Hematopoietic multipotent progenitor cell treated with erythropoietin and hydrocortisone succinate and interleukin-3 and kit ligand, for 4 days (in vitro differentiated cells): ENCODE data around the gene ZFHX3.

Source experiments
- DNase-seq: peaks from one replicate; pipeline ENCODE4 v3.0.0-alpha.2; 2015

ZFHX3 gene

DNA sequence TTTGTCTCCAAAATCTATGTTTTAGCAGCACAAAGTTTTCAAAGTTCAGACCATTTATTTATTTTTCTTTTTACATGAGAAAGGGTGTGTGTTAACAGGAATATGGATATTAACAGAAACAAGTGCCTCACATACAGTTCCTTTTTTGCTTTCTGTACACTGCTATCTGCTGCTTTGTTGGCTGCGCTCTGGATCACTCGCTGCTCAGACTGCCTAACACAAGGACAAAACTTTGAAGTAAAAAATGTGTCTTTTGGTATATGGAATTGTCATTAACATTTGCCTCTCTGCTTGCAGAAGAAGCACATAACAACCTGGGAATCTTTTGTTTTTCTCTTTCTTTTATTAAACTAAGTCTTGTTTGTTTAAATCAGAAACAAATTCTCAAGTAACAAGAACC lies 262.8 kb downstream of the ZFHX3 start:
- no peak for DNase-seq

DNA sequence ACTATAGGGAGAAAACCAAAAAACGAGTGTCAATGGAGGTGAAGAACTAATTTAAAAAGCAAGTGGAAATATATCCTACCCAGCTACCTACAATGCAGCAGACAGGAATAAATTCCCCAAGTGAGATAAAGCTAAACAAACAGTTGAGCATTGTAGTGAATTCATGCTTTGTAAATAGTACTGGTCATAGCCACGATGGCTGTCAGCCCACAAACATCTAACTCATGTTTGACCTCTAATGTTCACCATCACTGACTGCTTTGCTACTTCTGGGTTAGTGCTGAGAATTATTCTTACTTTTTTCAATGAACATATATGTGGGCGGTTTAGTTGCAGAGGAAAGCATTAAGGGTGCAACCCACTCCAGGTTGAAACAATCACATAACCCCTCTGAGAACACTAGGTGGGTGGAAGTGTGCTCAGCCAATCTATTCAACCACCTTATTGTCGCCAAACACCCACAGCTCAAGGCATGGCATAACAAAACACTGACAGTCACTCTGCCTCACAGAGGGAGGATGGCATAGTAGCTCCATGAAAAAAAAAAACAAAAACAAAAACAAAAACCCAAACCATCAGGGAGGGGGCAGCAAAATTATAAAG lies 264.1 kb downstream of the ZFHX3 start:
- no peak for DNase-seq

DNA sequence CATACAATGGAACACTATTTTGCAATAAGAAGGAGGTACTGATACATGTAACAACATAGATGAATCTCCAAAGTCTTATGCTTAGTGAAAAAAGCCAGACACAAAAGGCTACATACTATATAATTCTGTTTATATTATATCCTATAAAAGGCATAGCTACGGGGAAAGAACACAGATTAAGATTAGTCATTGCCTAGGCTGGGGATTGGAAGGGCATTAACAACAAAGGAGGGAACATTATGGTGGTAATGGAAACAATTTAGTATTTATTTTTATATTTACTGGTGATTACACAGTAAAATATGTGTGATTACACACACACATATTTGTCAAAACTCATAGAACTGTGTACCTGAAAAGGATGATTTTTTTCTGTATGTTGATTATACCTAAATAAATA lies 278.1 kb downstream of the ZFHX3 start:
- no peak for DNase-seq

DNA sequence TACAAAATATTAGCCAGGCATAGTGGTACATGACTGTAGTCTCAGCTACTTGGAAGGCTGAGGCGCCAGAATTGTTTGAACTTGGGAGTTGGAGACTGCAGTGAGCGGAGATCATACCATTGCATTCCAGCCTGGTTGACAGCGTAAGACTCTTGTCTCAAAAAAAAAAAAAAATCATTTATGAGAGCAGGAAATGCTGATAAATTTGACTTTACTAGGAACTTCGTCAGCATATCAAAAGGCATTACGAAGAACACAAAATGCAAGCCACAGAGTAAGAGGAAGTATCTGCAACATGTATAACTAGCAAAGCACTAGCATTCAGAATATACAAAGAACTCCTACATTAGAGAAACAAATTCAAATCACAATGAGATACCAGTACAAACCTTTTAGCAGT lies 279.3 kb downstream of the ZFHX3 start:
- DNase-seq = peak; percentile 59

DNA sequence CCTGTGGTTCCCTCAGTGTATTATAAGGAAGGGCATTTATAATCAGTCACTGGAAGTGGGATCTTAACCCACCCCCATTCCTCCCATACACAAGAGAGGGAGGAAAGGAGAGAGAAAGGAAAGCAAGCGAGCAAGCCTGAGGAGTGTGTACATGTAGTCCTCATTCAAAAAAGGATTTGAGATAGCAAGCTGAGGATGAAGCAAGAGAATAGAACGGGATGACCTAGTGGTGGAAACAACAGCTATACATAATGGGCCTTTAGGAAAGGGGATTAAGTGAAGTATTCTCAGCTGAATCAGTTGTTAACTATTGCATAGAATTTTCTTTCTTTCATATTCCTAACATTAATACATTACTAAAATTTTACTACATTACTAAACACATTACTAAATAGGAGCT lies 281.4 kb downstream of the ZFHX3 start:
- DNase-seq = no peak

DNA sequence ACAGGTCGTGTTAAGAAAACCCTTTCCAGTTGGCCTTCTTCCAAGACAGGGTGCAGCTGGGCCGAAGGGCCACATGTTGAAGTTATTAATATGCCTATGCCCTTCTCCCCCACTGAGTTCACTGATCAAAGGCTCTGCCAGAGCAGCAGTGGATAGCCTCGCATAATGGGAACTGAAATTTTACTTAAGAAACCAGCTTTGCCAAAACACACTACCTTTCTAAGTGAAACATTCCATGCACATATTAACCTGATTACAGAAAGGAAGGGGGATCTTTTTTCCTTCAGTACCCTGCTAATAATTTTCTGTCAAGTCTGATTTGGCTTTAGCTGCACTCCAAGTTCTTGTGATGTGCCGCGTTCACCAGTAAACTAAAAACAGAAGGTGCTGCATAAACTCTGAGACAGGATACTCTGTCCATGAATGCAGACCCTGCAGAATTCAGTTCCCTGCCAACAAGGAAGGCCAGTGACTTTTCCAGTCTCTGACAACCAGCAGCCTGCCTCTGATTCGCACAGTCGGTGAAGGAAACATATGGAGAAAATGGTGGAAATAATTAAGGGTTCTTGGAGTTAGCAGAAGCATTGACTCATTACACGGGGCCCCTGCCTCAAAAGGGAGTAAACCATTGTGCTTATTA lies 283.8 kb downstream of the ZFHX3 start:
- DNase-seq = no peak

DNA sequence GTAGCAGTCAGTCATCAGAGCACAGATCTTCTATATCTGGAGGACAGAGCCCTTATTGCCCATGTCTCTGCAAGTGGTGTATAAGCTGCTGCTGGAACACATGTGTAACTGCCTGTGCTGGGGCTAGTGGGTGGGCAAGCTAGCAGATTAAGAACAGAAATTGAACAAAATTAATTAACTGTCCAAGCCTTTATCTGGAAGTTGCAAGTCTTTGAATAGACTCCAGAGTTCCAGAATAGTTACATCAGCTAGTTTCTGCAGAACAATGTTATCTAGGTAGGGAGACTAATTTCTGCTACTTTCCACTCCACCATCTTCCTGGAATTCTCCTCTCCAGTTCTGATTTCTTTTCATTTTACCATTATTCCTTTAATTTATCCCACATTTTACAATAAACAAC lies 287.3 kb downstream of the ZFHX3 start:
- no peak for DNase-seq

DNA sequence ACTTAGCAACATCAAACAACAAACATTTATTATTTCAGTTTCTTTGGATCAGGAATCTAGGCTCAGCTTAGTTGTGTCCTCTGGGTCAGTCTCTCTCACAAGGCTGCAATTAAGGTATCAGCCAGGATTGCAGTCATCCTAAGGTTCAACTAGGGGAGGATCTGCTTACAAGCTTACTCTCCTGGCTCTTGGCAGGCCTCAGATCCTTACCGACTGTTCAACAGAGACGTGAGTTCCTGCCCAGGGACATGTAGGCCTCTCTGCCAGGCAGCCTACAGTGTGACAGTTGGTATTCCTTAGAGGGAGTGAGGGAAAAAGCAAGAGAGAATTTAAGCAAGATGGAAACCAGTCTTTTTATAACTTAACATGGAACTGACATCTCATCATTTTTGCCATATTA lies 294.0 kb downstream of the ZFHX3 start:
- DNase-seq = no peak

DNA sequence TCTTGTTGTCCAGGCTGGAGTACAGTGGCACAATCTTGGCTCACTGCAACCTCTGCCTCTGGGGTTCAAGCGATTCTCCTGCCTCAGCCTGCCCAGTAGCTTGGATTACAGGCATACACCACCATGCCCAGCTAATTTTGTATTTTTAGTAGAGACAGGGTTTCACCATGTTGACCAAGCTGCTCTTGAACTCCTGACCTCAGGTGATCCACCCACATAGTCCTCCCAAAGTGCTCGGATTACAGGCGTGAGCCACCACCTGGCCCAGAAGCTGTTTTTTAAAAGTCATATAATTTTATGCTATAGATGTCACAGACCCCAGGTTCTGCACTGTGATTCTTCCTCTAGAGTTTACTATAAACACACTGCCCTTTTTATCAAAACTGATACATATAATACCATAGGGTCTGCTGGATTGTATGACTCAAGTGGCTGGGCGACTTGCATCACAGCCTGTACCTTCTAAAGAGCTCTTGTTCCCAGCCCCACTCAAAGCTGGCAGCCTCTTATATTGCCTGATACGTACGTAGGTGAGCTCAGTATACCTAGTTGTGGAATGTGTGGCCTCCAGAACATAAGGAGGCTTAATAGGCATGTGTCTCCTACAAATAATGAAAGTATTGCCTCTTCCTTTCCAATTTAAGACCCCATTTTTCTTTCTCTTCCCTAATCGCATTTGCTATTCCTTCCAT lies 295.8 kb downstream of the ZFHX3 start:
- DNase-seq = no peak

DNA sequence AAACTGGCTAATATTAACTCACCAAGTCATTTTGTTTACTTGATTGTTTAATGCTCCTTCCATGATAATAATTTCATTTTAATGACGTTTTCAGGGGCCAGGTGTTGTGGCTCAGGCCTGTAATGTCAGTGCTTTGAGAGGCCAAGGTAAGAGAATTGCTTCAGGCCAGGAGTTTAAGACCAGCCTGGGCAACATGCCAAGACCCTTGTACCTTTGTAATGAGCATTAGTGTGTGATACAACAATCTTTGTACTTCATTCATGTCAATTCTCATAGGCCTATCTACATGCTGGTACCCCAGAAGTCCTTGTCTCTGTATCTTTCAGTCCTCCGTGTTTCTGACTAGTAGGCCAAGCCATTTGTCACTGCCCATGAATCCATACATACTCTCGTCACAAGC lies 296.9 kb downstream of the ZFHX3 start:
- DNase-seq = no peak

DNA sequence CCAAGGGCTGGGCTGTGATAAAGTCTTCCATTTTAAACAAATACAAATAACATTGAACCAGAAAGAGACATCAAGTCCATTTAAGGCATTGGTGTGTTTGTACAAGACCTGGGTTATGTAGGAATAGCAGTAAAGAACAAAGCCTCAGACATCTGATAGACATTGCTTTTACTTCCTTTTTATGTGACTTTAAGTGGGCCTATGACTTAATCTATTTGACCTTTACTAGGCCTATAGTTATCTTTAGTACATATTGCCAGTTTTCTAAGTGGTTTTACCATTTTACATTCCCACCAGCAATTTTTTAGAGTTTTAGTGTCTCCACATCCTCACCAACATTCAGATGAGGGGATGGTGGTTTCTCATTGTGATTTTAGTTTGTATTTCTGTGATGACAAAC lies 298.8 kb downstream of the ZFHX3 start:
- peak; percentile 12 for DNase-seq

DNA sequence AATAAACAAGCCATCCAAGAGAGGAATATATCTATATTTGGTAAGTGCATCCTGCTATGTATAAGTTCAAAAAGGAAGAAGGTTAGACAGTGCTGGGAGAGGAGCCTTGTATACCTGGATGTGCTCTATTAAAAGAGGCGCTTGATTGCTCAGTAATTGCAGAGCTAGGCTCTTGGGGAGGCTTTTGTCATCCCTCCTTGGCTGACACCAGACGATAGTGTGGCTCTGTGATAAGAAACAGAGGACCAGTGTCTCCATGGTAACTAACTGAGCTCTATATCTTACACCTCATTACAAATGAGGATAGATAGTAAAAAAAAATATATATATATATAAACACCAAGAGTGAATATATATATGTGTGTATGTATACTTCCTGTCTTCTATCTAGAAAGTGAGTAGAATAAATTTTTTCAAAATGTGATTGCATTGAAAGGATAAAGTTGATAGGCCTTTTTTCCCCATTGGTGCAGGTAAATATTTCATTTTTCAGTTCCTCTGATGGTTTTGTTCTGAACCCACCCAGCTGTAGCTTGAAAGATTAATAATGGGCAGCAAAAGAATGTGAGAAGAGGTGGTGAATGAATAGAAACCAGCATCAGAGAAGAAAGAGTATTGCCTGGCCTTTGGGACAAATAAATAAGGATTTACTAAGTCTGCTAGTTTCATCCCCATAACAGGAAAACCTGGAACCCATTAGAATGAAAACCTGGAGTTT lies 303.7 kb downstream of the ZFHX3 start:
- DNase-seq = no peak

DNA sequence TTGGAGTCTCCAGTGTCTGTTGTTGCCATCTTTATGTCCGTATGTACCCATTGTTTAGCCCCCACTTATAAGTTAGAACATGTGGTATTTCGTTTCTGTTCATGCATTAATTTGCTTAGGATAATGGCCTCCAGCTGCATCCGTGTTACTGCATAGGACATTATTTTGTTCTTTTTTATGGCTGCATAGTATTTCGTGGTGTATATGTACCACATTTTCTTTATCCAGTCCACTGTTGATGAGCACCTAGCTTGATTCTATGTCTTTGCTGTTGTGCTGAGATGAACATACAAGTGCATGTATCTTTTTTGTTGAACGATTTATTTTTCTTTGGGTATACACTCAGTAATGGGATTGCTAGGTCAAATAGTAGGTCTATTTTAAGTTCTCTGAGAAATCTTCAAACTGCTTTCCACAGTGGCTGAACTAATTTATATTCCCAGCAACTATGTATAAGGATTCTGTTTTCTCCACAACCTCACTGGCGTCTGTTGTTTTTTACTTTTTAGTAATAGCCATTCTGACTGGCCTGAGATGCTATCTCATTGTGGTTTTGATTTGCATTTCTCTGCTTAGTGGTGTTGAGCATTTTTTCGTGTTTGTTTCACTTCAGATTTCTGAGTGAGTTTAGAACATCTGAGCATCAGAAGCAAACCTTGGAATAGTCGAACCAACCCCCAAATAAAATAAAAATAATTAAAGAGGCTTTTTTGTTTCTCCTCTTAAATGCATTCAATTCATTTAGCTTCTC lies 304.7 kb downstream of the ZFHX3 start:
- no peak for DNase-seq

DNA sequence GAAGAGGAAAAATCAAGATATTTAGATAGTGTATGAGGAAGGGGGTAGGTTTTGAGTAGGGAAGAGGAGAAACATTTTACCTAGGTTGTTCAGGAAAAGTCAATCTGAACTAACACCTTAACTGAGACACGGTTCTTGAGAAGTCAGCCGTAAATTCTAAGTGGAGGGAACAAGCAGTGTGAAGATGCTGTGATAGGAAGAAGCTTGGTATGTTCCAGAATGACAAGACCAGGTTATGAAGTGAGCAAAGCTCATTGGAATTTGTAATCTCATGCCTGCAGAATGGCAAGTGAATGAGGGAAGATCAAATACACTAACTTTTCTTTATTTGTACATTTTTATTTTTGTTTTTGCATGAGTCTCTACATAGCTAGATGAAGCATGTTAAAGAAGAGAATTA lies 307.6 kb downstream of the ZFHX3 start:
- no peak for DNase-seq

DNA sequence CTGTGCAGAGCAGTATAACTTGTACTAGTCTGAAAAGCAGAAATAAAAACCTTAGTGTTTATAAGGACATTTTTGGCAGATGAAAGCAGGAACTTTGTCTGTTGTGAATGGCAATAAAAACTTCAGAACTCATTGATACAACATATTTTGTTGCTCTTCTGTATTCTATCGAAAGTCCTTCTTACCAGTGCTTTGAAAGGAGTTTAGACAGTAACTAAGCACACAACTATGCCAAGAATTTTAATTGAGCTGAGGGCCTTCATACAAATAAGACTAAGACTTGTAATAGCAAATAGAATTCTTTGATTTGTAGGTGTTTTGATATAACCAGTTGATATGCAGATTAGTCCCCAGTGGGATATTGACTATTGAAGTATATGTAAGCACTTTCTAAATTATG lies 308.4 kb downstream of the ZFHX3 start:
- DNase-seq = no peak

DNA sequence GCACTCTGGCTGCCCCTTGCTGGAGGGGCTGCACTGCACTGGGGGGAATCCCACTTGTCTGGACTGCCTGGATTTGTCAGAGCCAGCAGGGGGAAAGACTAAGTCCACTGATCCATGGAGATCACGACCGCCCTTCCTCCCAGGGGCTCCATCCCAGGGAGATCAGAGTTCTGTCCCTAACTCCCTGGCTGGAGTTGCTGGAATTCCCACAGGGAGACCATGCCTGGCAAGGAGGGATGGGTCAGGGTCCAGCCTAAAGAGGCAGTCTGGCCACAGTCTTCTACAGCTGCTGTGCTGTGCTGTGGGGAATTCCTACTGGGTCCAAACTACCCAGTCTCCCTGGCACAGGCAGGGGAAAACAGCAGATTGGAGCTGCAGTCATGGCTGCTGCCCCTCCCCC lies 311.9 kb downstream of the ZFHX3 start:
- DNase-seq = no peak
